Kidney epithelial cell (primary cell): ENCODE results near the gene APP. TPM values are rescaled to one million over a fixed set of nuclear protein-coding genes. Genes with fewer than 3 reads are reported as not detected.
"Not testable (repeated sequence)": the region's sequence is repeated elsewhere in the genome, so short reads cannot be mapped to it uniquely, and the experiment has no call there.

Source experiments
- DNase-seq: peaks from one replicate; pipeline ENCODE4 v3.0.0-alpha.2; 2010; ENCODE audit warnings: low read depth
- H3K27me3 ChIP-seq: 2 replicates; pipeline ENCODE4 v1.6.0; 2011; ENCODE audit warnings: low read length; ENCODE audit not compliant: control insufficient read depth, insufficient read depth
- H3K36me3 ChIP-seq: 2 replicates; pipeline ENCODE4 v1.5.1; 2011; ENCODE audit warnings: low read length; ENCODE audit not compliant: control insufficient read depth, insufficient read depth
- H3K4me3 ChIP-seq: 2 replicates; pipeline ENCODE4 v1.5.1; 2011; ENCODE audit warnings: low read depth, mild to moderate bottlenecking, control low read depth, low read length
- total RNA-seq: library from RNA; depleted of rRNA; stranded (reverse); fragments of >200 nt; gene quantifications from 2 replicates; pipeline ENCODE4 v1.2.3, GENCODE V29; 2015
- TF ChIP-seq, protein P1 (sequence below): IDR thresholded peaks from 2 replicates; pipeline ENCODE4 v1.5.1; 2011; ENCODE audit warnings: mild to moderate bottlenecking, moderate library complexity, low read length, control low read depth, inconsistent platforms; ENCODE audit not compliant: insufficient read depth, poor library complexity, severe bottlenecking

Gene APP
- total RNA-seq, 1 donor from 2014 or later, result 624 TPM

DNA sequence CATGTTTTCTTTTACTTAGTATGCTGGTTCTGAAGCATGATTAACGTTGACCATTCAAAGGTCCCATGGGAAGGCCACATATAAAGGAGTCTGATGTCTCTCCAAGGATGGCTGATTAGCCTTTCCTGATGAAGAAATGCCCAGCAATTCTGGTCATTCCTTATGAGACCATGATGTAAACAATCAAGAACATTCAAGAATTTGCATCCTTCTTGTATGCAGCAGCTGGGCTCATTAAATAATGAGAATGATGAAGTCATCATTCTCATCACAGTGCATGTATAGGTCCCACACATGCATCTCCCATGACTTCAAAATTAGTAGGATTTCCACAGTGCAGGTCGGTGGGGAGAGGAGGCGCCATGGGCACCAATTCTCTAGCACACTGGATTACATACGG lies 85.4 kb downstream of the APP start:
- Histone ChIP-seq H3K36me3 (no peaks in the 10 kb centered on the region), H3K4me3 (no peak overlapping the region), H3K27me3 (no peaks in the 10 kb centered on the region)
- TF ChIP-seq, protein P1, sequence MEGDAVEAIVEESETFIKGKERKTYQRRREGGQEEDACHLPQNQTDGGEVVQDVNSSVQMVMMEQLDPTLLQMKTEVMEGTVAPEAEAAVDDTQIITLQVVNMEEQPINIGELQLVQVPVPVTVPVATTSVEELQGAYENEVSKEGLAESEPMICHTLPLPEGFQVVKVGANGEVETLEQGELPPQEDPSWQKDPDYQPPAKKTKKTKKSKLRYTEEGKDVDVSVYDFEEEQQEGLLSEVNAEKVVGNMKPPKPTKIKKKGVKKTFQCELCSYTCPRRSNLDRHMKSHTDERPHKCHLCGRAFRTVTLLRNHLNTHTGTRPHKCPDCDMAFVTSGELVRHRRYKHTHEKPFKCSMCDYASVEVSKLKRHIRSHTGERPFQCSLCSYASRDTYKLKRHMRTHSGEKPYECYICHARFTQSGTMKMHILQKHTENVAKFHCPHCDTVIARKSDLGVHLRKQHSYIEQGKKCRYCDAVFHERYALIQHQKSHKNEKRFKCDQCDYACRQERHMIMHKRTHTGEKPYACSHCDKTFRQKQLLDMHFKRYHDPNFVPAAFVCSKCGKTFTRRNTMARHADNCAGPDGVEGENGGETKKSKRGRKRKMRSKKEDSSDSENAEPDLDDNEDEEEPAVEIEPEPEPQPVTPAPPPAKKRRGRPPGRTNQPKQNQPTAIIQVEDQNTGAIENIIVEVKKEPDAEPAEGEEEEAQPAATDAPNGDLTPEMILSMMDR, result no peak
- DNase-seq, result no peak

DNA sequence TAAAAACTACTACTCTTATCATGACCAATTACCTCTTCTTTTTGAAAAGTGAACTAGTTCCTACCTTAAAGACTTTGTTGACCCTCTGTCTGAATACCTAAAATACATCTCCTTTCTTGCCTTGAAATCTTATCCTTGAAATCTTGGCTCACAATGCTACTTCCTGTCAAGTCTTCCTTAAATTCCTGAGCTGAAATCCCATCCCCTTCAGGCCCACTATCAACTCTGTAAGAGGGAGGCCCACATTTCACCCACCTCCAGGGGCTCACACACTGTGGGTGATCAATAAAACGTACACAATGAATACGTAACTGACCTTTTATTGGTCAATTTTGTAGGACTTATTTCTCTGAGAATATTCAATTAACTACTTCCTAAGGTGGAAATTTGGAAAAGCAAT lies 88.0 kb downstream of the APP start:
- Histone ChIP-seq H3K4me3 (no peak overlapping the region), H3K36me3 (no peaks in the 10 kb centered on the region), H3K27me3 (no peaks in the 10 kb centered on the region)
- DNase-seq, result no peak
- TF ChIP-seq, protein P1, result no peak

DNA sequence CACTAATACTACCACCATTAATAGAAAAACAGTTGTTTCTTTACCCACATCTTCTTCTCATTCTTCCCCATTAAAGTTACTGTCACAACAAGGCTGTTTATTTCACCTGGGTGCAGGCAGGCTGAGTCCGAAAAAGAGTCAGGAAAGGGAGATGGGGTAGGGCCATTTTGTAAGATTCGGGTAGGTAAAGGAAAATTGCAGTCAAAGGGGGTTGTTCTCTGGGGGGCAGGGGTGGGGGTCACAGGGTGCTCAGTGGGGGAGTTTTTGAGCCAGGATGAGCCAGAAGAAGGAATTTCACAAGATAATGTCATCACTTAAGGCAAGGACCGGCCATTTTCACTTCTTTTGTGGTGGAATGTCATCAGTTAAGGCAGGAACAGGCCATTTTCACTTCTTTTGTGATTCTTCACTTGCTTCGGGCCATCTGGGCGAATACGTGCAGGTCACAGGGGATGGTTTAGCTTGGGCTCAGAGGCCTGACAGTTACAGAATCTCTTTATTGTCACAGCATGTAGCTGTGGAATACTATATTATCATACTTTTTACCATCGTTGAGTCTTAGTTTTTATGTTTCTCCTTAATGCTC lies 89.3 kb downstream of the APP start:
- H3K27me3 ChIP-seq, DNase-seq, H3K4me3 ChIP-seq, H3K36me3 ChIP-seq: not testable (repeated sequence)

DNA sequence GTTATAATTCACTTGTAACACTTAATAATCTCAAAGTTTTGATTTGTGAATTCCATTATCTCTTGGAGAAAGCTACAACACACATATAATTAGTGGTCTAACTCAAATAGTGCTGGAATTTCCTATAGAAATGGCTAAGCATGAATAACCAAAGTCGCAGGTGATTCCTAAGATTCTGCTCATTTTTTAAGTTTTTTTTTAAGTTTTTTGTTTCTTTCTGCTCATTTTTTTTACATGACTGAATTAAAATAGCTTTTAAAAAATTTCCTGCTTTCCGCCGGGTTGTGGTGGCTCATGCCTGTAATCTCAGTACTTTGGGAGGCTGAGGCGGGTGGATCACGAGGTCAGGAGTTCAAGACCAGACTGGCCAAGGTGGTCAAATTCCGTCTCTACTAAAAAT lies 90.4 kb downstream of the APP start:
- Histone ChIP-seq H3K4me3 (no peak overlapping the region), H3K36me3 (no peaks in the 10 kb centered on the region), H3K27me3 (no peaks in the 10 kb centered on the region)
- TF ChIP-seq, protein P1, result no peak
- no peak for DNase-seq

DNA sequence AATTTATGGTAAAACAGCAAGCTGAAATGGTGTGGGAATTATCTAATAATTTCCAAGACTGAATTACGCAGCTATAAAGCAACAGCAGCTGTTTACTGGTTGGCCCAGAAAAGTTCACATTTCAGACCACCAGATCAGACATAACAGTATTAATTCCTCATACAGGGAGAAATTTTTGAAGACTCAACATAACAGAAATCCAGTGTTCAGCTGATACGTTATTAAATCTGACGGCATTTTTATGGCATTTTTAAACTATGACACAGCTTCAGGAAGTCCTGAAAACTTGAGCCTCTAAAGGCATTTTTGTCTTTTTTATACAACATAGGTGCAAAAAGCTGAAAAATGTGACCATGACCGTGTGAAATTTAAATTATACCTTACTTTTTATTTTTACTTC lies 91.2 kb downstream of the APP start:
- TF ChIP-seq, protein P1, result no peak
- Histone ChIP-seq H3K4me3 (no peak overlapping the region), H3K36me3 (no peaks in the 10 kb centered on the region), H3K27me3 (no peaks in the 10 kb centered on the region)
- DNase-seq, result no peak

DNA sequence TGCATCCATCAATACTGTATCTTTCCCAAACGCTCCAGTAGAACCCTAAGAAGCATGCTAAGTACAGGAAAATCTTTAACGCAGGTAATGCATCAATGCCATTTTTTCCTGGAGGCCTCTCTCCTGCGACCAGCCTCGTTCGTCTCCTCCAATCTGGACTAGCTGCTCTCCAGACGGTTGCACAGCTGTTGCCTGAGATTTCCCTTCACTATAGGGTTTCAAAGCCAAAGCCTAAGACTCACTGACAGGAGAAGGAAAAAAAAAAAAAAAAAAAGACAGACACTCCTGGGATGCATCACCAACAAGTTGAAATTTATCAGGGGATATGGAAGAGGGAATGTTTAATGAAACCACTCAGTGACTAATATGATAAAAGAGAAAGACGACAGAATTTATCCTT lies 93.0 kb downstream of the APP start:
- no peak for DNase-seq
- Histone ChIP-seq H3K4me3 (no peak overlapping the region), H3K27me3 (no peaks in the 10 kb centered on the region), H3K36me3 (no peaks in the 10 kb centered on the region)
- TF ChIP-seq, protein P1, result no peak
